HG03139 (cell line): ENCODE measurements around the gene ARHGEF19.
"Not testable (repeated sequence)": the region's sequence is repeated elsewhere in the genome, so short reads cannot be mapped to it uniquely, and the experiment has no call there.

Source experiments
- ATAC-seq: cut with Tn5 transposase; IDR thresholded peaks from one replicate; pipeline ENCODE4 v1.9.1; 2021; ENCODE audit not compliant: unreplicated experiment

Gene ARHGEF19

DNA sequence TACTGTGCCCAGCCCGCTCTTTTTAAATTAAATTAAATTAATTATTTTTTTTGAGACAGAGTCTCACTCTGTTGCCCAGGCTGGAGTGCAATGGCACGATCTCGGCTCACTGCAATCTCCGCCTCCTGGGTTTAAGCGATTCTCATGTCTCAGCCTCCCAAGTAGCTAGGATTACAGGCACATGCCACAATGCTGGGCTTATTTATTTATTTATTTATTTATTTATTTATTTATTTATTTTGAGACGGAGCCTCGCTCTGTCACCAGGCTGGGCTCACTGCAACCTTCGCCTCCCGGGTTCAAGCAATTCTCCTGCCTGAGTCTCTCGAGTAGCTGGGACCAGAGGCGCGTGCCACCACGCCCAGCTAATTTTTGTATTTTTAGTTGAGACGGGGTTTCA, 10.3 kb upstream of the ARHGEF19 start:
- ATAC-seq: not testable (repeated sequence)

DNA sequence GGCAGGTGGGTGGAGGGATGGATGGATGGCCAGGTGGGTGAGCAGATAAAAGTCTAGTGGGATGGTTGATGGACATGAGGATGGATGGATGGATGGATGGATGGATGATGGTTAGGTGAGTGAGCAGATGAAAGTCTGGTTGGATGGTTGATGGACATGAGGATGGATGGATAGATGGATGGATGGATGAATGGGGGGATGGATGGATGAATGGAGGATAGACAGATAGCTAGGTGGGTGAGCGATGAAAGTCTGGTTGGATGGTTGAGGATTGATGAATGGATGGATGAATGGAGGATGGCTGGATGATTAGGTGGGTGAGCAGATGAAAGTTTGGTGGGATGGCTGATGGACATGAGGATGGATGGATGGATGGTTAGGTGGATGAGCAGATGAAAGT, 9.0 kb upstream of the ARHGEF19 start:
- ATAC-seq: no peak

DNA sequence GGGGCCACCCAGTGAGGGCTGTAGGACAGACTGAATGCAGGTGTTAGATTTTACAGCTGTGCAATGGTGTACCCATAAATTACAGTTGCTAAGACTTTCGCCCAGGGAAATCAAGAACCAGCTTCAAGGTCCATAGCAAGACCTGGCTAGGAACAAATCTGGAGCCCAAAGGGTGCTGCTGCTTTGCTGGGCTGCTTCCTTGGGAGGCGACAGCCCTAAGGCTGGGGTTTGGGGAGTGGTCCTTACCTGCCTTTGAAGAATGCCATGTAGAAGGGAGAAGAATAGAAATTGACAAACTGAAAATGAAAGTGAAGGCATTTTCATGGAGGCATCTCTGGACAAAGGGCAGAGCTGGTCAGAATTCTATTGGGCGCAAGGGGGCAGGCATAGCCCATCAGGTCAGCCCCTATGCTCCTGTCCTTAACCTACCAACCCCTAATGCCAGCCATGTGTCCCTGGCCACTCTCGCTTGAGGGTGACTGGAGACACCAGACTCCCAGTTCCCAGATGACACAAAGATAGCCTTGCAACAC, 7.6 kb upstream of the ARHGEF19 start:
- no peak for ATAC-seq

DNA sequence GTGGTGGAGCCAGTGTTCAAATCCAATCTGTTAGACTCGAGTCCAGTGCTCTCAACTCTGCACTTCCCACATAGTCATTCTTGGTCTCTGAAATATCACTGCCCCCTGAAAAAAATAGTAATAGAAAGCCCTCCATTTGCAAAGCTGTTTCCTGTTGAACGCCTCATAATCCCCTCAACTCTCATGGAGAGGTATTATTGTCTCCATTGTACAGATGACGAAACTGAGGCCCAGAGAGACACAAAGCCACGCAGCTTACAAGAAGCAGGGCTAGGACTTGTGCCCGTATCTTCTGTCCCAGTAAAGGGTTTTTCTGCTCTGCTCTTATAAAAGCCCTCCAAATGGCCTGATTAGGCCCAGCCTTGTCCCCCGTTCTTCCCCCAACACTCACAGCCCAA, 6.2 kb upstream of the ARHGEF19 start:
- no peak for ATAC-seq

- ATAC-seq: no peak
Observed at GRCh38 chr1:16218014-16218673, 5.7 kb upstream of the ARHGEF19 start.

- ATAC-seq: peak; percentile 94
Observed at GRCh38 chr1:16217061-16217785, 4.8 kb upstream of the ARHGEF19 start.

DNA sequence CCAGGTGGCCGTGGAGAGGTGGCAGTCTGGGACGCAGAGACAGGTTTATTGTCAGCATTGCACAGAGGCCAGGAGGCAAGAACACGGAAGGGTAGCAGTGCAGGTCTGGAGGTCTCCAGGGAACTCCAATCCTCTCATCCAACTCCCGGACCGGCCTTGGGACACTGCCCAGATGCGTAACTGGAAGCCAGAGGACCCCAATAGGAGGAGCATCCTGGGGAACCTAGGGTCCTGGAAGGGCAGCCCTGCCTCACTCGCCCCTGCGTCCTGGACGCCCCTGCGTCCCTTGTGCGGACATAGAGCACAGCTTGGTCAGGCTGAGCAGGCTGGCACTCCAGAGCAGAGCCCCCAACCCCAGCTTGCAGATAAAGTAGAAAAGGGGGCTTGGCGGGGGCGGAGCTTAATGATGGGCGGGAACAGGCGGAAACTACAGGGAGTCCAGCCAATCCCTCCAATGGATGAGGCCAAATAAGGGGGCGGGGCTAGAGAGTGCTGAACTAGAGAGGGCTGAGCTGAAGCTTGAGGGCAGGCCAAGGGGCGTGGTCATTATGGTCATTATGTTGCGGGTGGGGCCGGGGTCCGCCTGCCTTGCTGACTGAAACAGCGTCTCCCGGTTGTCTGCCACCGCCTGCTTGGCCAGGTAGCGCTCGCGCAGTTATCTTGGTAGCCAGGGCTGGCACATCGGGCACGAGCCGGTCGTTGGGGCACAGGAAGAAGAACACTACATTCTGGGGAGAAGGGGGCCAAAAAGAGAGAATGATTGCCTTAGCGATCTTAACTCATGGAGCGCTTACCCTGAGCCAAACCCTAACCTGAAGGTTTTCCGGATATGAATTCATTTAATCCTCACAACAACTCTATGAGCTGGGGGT, 3.7 kb upstream of the ARHGEF19 start:
- ATAC-seq: no peak

DNA sequence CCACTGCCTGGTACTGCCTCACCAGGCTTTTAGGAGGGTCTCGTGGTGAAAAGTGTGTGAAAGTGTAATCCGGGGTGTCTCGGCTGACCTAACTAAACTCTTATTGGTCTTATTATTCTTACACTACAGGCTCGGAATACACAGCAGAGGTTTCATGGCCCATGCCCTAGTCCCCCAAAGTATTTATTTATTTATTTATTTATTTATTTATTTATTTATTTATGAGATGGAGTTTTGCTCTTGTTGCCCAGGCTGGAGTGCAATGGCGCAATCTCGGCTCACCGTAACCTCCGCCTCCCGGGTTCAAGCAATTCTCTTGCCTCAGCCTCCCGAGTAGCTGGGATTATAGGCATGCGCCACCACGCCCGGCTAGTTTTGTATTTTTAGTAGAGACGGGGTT, 2.8 kb upstream of the ARHGEF19 start:
- ATAC-seq: not testable (repeated sequence)

DNA sequence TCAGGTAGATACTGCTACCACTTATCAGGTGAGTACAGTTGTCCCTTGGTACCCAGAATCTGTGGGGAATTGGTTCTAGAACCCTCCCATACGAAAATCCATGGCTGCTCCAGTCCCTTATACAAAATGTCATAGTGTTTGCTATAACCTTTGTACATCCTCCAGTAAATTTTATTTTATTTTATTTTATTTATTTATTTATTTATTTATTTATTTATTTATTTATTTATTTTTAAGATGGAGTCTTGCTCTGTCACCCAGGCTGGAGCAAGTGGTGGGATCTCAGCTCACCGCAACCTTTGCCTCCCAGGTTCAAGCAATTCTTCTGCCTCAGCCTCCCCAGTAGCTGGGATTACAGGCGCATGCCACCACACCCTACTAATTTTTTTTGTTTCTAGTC, 1.1 kb upstream of the ARHGEF19 start:
- not testable (repeated sequence) for ATAC-seq

- no peak for ATAC-seq
Observed at GRCh38 chr1:16213013-16213412, 561 bp upstream of the ARHGEF19 start.

DNA sequence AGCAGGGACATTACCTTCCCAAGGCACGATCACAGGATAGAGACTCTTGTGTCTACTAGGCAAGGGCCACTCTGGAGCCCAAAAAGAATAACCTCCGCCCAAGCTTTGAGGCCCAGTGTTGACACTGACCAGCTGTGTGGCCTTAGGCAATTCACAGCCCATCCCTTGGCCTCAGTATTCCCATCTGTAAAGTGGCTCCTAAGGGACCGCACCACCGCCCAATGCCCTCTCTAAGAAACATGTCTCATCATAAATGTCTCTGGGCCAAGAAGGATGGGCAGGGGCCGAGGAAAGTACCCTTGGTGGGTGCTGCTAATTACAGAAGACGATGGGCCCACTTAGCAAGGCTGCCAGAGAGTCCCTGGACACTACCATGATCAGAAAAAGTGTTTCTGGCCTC, 628 bp downstream of the ARHGEF19 start:
- ATAC-seq: no peak

DNA sequence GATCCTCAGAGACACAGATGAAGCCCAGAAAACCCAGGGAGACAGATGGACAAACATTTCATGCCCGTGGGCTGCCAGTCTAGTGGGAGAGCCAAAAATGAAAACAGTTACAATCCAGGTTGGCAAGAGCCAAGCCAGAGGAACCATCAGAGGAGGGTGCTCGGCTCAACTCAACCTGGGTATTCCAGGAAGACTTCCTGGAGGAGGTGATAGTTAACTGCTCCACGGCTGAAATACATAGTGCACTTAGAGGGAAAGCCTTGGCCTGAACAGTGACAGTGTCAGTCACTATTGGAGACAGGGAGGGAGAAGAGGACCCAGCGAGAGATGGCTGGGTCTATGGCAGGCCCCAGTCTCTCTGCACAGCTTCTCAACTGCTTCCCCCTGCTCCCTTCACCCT, 1.9 kb downstream of the ARHGEF19 start:
- ATAC-seq: no peak

DNA sequence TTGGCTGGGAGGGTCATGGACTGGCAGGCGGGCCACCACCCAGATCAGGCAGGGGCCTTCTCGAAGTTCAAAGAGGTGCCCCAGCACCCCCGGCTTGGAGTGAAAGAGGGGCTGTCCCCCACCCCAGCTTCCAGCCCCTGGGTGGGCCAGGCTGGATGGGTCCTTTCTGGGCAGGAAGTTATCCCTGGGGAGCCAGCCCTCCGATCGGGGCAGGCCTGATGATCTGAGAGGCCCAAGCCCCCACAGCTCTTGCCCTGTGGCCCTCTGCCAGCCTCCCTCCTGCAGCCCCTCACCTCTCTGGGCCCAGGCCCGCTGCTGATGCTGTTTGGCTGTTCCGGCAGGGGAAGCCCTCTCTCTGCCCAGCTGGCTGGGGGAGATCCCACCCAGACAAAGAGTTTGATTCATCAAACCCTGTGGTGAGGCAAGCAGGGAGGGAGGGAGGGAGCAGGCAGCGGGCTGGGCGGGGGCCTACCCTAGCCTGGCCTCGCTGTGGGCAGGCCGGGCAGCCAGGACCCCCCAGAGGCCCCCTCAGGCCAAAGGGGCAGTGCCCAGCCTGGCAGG, 2.5 kb downstream of the ARHGEF19 start:
- no peak for ATAC-seq

DNA sequence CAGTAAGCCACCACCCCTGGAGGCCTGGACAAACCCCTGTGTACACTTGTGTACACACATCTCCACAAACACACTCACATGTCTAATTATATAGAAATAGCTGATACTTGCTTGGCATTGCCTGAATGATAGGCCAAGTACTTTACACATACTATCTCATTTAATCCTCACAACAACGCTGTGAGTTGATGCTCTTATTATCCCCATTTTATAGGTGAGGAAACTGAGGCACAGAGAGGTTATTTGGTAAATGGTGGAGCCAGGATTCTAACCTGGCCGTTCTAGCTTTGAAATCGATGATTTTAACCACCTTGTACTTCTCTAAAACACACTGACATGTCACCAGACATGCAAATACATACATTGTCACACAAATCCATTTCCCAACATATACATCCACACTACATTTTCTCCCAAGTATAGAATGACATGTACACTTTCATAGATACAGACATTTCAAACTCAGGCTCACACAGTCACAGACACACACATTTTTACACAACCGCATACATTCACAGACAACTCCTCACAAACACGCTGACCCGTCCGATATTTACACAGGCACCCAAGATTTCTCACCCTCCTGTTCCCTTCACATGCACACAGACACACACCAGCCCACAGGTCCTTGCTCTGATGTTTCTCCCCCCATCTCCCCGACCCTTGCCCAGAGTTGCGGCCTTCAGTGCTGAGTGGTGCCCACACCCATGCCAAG, 3.2 kb downstream of the ARHGEF19 start:
- ATAC-seq: no peak

DNA sequence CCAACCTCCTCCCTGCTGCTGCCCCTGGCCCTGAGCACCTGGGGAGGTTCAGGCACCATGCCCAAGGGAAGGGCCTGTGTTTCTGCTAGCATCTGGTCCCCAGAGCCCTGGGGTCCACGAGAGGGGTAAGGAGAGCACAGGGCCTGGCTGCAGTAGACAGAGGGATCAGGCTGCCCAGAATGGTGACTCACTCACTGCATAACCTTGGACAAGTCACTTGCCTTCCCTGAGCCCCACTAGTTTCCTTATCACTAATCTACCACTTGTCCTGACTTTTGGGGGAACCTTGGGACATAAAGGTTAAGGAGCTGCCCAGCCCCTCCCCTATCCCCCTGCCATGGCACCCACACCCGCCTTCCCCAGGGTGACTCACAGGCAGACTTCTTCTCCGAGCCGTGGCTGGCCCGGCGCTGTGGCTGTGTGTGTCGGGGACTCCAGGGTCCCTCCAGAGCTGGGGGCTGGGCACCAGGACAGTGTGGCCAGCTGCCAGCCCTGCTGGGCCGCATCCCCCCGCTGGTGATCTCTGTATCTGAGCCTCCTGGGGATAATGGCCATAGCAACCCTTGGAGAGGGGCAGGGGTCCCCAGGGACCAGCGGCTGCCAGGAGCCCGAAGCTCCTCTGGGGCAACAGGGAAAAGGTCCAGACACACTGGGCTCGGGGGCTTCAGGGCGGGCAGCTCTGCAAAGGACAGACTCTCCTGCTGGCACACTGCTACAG, 4.0 kb downstream of the ARHGEF19 start:
- no peak for ATAC-seq

GRCh38 chr1:16207318-16208269, 4.9 kb downstream of the ARHGEF19 start:
- ATAC-seq: no peak

- peak; percentile 67 for ATAC-seq
Observed at GRCh38 chr1:16206547-16207317, 5.7 kb downstream of the ARHGEF19 start.
